IPS-18c (cell line): ENCODE measurements around the gene SMG7.

Experiments
- H3K4me3 ChIP-seq: 2 replicates; pipeline ENCODE4 v1.7.0; 2013; ENCODE audit warnings: low read depth, mild to moderate bottlenecking, low read length, moderate library complexity; ENCODE audit not compliant: insufficient read depth
- H3K9me3 ChIP-seq: one replicate; pipeline ENCODE4 v1.6.1; 2013; ENCODE audit warnings: mild to moderate bottlenecking, low read length, moderate library complexity; ENCODE audit not compliant: control insufficient read depth, insufficient read depth

SMG7 gene

GRCh38 chr1:183461350-183461749, 10.9 kb upstream of the SMG7 start:
- Histone ChIP-seq H3K4me3 (no peak overlapping the region), H3K9me3 (no peaks in the 10 kb centered on the region)

DNA sequence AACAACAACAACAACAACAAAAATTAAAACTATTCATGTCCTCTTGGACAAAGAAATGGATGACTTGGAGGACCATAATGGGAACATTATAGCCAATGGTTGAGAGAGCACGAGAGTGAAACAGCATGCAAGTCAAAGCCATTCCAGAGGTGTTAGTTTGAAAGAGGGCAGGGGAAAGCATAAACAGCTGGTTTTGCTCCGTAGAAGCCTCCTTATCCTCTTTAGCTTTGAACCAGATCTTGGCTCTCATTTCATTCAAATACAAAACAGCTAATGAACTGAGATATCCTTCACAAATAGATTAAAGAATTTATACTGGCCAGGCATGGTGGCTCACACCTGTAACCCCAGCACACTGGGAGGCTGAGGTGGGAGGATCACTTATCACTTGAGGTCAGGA, 8.7 kb upstream of the SMG7 start:
- H3K9me3 ChIP-seq: no peaks in the 10 kb centered on the region
- H3K4me3 ChIP-seq: no peak overlapping the region

DNA sequence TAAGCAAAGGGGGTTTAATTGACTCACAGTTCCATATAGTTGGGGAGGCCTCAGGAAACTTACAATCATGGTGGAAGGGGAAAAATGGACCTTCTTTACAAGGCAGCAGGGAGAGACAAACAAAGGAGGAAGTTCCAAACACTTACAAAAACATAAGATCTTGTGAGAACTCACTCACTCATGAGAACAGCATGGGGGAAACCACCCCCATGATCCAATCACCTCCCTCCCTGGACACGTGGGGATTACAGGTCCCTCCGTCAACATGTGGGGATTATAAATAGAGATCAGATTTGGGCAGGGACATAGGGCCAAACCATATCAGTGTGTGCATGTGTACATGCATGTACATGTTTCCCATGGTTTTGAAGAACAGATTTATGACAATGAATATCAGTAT, 5.5 kb upstream of the SMG7 start:
- H3K9me3 ChIP-seq: no peaks in the 10 kb centered on the region

DNA sequence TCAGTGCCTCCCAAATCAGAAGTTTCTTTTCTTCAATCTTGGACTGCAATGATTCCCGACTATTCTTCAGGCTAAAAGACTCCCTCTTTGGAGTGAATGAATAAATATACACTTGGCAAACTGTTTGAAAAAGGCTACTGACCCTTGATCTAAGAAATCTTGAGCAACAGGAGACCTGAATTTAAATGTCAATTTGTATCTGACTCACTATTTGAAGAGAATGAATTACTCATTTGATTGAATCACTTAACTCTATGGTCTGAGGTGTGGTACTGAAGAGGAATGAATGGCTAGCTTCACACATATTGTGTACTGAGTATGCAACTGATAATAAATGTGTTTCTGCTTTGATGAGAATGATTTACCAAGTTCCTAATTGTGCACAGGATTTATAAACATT, 4.6 kb upstream of the SMG7 start:
- no peak overlapping the region for H3K4me3 ChIP-seq

More for the DNA sequence above, 5.5 kb upstream of the SMG7 start:
- H3K4me3 ChIP-seq: no peak overlapping the region

DNA sequence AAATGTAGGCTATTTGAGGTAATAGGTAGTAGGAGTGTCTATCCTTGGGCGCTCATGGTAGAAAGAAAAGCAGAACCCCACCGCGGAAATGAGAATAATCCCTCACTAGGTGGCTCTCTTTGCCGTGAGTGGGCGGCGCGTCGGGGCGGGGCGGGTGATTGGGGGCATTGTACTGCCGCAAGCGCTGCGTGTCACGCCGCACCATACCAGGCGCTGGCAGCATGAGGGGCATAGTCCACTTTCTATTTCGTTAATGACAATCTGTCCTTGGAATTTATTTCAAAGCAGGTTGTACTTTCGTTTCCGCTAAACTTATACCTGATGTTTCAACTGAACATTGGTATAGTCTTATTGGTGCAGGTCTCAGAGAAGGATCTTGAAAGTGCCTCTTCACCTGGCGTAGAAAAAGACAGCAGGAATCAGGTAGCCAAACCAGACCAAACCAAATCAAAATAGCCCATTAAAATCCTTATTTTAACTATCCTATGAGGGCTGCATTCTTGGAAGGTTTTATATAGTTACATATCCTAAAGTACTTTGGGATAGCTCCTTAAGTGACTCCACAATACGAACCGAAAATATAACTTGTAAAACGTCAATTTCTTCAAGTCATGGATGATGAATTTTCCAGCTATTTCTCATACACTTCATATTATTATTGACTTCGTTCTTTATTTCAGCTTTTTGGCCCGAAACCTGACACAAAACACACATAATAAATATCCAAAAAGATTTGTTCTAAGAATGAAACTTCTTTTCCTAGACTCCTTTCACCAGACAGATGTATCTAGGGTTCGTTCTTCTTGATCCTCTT, 1.9 kb upstream of the SMG7 start:
- Histone ChIP-seq H3K4me3 (peak overlapping the region; percentile 85), H3K9me3 (no peaks in the 10 kb centered on the region)

More for the DNA sequence above, 4.6 kb upstream of the SMG7 start:
- H3K9me3 ChIP-seq: no peaks in the 10 kb centered on the region

- H3K4me3 ChIP-seq: peak overlapping the region; percentile 85
- no peaks in the 10 kb centered on the region for H3K9me3 ChIP-seq
Measured at GRCh38 chr1:183470961-183471742, 1.1 kb upstream of the SMG7 start.

DNA sequence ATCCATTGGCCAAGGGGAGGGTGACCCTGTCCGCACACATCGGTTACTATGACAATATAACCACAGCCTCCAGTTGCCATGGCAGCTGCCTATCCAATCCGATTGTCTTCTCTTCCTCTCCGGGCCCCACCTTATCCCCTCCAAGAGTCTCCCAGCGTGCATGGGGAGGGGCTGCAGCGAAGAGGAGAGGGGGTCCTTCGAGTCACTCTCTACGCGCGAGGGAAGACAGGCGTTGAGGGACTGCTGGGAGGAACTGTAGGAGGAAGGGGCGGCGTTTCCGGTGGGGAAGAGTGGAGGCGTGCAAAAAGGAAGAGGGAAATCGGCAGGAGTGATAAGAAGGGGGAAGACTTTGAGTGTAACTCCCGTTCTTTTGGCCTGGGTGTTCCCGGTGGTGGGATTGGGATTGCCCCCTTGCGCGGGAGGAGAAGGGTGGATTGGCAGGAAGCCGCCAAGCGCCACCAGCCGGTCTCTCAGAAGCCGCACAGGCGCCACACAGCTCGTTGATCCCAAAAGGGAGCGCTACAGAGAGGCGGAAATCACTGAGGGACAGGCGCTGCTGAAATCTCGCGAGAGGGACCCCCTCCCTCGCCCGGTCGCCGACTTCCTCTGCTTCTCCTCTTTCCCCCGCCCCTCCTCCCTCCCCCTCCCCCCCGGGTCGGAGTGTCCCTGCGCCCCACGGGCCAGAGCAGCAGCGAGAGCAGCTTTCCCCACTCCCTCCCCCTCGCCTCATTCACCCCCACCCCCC, 384 bp upstream of the SMG7 start:
- Histone ChIP-seq H3K9me3 (no peaks in the 10 kb centered on the region), H3K4me3 (peak overlapping the region; percentile 89)

DNA sequence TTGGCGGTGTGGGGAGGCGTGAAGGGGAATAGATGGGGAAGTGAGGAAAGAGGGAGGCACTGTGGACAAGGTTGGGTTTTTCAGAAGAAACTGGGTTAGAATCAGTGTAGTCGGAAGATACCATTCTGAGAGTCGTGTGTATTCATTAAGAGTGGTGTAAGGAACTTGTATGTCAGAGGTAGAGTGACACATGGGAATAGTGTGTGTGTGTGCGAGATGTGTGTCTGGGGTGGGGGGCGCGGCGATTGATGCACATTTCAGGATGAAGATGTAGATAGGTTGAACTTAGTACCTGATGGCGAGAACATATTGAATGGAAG, 878 bp downstream of the SMG7 start:
- Histone ChIP-seq H3K9me3 (no peaks in the 10 kb centered on the region), H3K4me3 (peak overlapping the region; percentile 89)

DNA sequence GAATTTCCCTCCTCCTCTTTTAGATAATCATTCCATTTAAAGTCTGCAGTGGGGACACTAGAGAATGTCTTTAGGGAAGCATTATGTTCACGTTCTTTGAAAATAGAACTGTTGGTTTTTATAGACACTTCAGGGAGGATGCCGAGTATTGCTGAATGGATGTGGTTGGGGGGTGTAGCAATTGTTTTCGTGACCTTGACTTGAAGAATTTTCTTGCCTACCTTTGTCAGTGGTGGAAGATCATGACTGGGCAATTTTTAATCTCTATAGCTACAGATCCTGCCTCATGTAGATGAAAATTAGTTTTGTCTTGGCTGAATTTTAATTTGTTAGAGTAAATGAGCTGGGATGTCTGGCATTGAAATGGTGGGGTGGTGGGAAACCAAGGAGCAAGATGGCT, 3.8 kb downstream of the SMG7 start:
- no peaks in the 10 kb centered on the region for H3K9me3 ChIP-seq
- no peak overlapping the region for H3K4me3 ChIP-seq

- Histone ChIP-seq H3K9me3 (no peaks in the 10 kb centered on the region), H3K4me3 (no peak overlapping the region)
Measured at GRCh38 chr1:183477986-183478781, 5.9 kb downstream of the SMG7 start.

DNA sequence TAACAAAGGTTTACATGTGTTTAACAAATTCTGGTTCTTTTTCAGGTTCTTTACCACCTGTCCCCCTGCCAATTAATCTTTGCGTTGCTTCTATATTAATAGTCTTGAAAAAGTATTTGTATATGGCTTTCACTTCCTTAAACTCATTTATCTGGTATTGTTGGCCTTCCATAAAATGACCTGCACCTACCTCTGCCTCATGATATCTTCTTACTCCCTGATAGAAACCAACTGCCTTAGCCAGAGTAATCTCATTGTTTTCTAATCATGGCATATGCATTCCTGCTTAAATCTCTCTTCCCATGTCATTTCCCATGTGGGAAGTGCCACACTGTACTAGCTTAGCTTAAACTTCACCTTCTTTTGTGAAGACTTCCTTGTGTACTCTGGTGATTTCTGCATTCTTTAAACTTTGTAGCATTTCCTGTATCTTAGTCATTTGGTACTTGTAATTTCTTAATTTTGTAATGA, 8.7 kb downstream of the SMG7 start:
- Histone ChIP-seq H3K4me3 (no peak overlapping the region), H3K9me3 (no peaks in the 10 kb centered on the region)

GRCh38 chr1:183483224-183483623, 10.9 kb downstream of the SMG7 start:
- Histone ChIP-seq H3K9me3 (no peaks in the 10 kb centered on the region), H3K4me3 (no peak overlapping the region)

DNA sequence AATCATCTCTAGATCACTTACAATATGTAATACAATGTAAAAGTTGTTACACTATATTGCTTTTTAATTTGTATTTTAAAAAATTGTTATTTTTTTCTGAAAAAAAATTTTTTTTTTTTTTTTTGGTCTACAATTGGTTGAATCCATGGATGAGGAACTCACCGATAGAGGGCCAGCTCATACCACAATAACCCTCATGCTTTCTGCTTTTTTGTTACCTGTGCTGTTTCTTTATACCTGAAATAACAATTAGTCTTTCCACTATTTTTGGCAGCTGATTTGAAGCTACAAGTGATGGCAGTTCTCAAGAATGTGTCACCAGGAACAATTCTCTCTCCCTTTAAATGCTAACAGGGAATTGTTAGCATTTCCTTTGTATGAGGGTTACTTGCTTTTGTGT, 12.0 kb downstream of the SMG7 start:
- Histone ChIP-seq H3K9me3 (no peaks in the 10 kb centered on the region), H3K4me3 (no peak overlapping the region)

DNA sequence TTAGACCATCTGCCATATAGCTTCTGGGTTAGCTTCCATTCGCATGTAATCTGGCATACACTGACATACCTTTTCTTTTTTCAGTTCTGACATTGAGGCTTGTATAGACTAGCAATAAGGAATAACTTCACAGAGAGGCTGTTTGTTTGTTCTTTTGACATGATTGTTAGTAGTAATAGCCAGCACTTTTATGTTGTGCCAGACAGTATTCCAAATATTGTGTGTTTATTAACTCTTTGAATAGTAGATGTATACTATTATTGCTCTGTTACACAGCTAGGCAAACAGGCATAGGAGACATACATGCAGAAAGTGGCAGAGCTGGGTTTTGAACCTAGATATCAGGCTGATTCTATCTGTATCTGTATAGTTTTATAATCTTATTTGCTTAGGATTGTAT, 12.6 kb downstream of the SMG7 start:
- Histone ChIP-seq H3K4me3 (no peak overlapping the region), H3K9me3 (no peaks in the 10 kb centered on the region)

GRCh38 chr1:183487674-183488442, 15.6 kb downstream of the SMG7 start:
- Histone ChIP-seq H3K4me3 (no peak overlapping the region), H3K9me3 (no peaks in the 10 kb centered on the region)

DNA sequence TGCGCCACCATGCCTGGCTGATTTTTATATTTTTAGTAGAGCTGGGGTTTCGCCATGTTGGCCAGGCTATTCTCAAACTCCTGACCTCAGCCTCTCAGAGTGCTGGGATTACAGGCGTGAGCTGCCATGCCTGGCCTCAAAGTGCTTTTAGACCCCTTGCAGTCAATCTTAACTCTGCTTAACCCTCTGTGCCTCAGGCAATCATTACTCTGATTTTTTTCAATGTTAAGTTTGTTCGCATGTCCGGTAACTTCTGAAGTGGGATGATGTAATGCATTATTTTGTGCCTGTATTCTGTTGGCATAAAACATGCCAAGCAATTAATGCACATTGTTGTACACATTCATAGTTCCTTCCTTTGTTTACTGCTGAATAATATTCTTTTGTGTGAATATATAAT, 18.6 kb downstream of the SMG7 start:
- no peak overlapping the region for H3K4me3 ChIP-seq
- no peaks in the 10 kb centered on the region for H3K9me3 ChIP-seq
